ENCODE results near the gene RNF186.
"Not testable (repeated sequence)": the region's sequence is repeated elsewhere in the genome, so short reads cannot be mapped to it uniquely, and the experiment has no call there.

Gene RNF186

DNA sequence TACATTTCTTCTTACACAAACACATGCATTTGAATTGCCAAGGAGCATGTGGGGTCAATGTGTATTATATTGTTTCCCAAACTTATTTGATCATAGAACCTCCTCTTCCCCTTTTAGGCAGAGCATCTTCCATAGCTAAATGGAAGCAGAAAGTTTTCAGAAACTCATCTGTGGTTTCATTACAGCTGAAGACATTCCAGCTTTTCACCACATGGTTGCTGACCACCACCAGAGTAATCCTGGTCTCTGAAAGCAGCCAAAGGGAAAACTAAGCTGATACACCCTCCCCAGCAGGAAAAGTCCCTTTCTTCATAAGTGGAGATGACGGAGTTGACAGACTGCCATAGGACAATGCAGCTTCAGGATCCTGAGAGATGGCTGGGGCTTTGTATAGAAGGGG lies 37.0 kb upstream of the RNF186 start:
- no peaks in the 10 kb centered on the region for H3K9me3 ChIP-seq (ENCODE audit: insufficient read depth, low read depth, low read length)
- H3F3A ChIP-seq (ENCODE audit: low read depth) = no peaks in the 10 kb centered on the region
- TF ChIP-seq EZH2phosphoT487 (IDR thresholded peaks at IDR 0.05; ENCODE audit: borderline replicate concordance) = no peak
- TF ChIP-seq, protein P1, sequence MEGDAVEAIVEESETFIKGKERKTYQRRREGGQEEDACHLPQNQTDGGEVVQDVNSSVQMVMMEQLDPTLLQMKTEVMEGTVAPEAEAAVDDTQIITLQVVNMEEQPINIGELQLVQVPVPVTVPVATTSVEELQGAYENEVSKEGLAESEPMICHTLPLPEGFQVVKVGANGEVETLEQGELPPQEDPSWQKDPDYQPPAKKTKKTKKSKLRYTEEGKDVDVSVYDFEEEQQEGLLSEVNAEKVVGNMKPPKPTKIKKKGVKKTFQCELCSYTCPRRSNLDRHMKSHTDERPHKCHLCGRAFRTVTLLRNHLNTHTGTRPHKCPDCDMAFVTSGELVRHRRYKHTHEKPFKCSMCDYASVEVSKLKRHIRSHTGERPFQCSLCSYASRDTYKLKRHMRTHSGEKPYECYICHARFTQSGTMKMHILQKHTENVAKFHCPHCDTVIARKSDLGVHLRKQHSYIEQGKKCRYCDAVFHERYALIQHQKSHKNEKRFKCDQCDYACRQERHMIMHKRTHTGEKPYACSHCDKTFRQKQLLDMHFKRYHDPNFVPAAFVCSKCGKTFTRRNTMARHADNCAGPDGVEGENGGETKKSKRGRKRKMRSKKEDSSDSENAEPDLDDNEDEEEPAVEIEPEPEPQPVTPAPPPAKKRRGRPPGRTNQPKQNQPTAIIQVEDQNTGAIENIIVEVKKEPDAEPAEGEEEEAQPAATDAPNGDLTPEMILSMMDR (conservative IDR thresholded peaks at IDR 0.05; ENCODE audit: low read length) = no peak
- H3K36me3 ChIP-seq (ENCODE audit: insufficient read depth, low read length) = no peaks in the 10 kb centered on the region
- H3K27me3 ChIP-seq (ENCODE audit: insufficient read depth, low read length, poor library complexity, severe bottlenecking) = no peaks in the 10 kb centered on the region
- no peak overlapping the region for H2AFZ ChIP-seq (ENCODE audit: low read length)
- no peaks in the 10 kb centered on the region for H3K79me2 ChIP-seq (ENCODE audit: insufficient read depth, low read length)
- no peak overlapping the region for H3K4me3 ChIP-seq (ENCODE audit: low read length, poor library complexity, severe bottlenecking)
- H3K9ac ChIP-seq (ENCODE audit: low read depth, low read length, poor library complexity, severe bottlenecking) = no peak overlapping the region
- no peak overlapping the region for H3K4me2 ChIP-seq (ENCODE audit: low read depth, low read length, poor library complexity, severe bottlenecking)
- H3K4me1 ChIP-seq (ENCODE audit: insufficient read depth, low read length, poor library complexity, severe bottlenecking) = no peaks in the 10 kb centered on the region
- H4K20me1 ChIP-seq (ENCODE audit: insufficient read depth, low read length, poor library complexity, severe bottlenecking) = no peaks in the 10 kb centered on the region
- no peaks in the 10 kb centered on the region for H3K9me2 ChIP-seq (replicated peaks; ENCODE audit: low read depth, low read length)

DNA sequence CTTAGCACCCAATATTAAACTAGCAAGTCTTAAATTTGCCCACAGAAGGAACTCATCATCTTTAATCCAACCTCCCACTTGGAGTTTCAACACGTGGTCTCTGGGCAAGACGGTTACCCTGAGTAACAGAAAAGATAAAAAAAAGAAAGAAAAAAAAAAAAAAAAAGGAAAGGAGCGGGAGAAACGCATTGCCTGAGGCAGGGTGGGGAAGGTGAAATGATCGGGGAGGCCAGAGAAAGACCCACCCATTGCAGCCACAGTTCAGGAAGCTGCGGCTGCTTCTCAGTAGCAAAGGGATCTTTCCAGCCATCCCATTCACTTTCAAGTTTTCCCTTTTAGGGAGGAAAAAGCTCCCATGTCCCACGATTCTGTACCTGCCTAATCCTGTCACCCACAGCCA lies 35.1 kb upstream of the RNF186 start:
- H3K36me3 ChIP-seq (ENCODE audit: insufficient read depth, low read length) = no peaks in the 10 kb centered on the region
- H3K9me2 ChIP-seq (replicated peaks; ENCODE audit: low read depth, low read length) = no peaks in the 10 kb centered on the region
- no peak overlapping the region for H3K9ac ChIP-seq (ENCODE audit: low read depth, low read length, poor library complexity, severe bottlenecking)
- no peaks in the 10 kb centered on the region for H3K4me1 ChIP-seq (ENCODE audit: insufficient read depth, low read length, poor library complexity, severe bottlenecking)
- no peak overlapping the region for H3K4me2 ChIP-seq (ENCODE audit: low read depth, low read length, poor library complexity, severe bottlenecking)
- H3K9me3 ChIP-seq (ENCODE audit: insufficient read depth, low read depth, low read length) = no peaks in the 10 kb centered on the region
- no peak overlapping the region for H3K4me3 ChIP-seq (ENCODE audit: low read length, poor library complexity, severe bottlenecking)
- no peaks in the 10 kb centered on the region for H4K20me1 ChIP-seq (ENCODE audit: insufficient read depth, low read length, poor library complexity, severe bottlenecking)
- H2AFZ ChIP-seq (ENCODE audit: low read length) = no peak overlapping the region
- no peaks in the 10 kb centered on the region for H3K27me3 ChIP-seq (ENCODE audit: insufficient read depth, low read length, poor library complexity, severe bottlenecking)
- TF ChIP-seq, protein P1 (conservative IDR thresholded peaks at IDR 0.05; ENCODE audit: low read length) = no peak
- no peaks in the 10 kb centered on the region for H3K79me2 ChIP-seq (ENCODE audit: insufficient read depth, low read length)
- H3F3A ChIP-seq (ENCODE audit: low read depth) = no peaks in the 10 kb centered on the region

DNA sequence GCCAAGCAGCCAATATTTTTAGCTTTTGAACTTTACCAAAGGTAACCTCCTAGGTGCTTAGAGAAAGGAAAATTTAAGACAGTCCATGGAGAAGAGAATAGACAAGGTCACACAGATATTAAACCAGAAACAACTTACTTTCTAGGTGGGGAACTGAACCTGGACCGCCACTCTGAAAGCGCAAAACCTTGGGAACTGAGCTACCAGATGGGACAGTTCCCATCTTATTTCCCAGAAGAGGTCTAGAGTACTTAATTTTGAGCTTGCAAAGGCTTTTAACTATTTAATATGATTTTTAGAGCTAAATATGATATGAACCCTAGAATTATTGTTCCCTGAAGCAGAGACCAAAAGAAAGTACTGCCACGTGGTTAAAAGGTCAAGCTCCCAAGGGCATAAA lies 34.2 kb upstream of the RNF186 start:
- not testable (repeated sequence) for H3K79me2 ChIP-seq (ENCODE audit: insufficient read depth, low read length); H3K4me1 ChIP-seq (ENCODE audit: insufficient read depth, low read length, poor library complexity, severe bottlenecking); H3K9me2 ChIP-seq (replicated peaks; ENCODE audit: low read depth, low read length); H3K4me2 ChIP-seq (ENCODE audit: low read depth, low read length, poor library complexity, severe bottlenecking); H4K20me1 ChIP-seq (ENCODE audit: insufficient read depth, low read length, poor library complexity, severe bottlenecking); H3K9ac ChIP-seq (ENCODE audit: low read depth, low read length, poor library complexity, severe bottlenecking); H2AFZ ChIP-seq (ENCODE audit: low read length); H3K4me3 ChIP-seq (ENCODE audit: low read length, poor library complexity, severe bottlenecking); H3F3A ChIP-seq (ENCODE audit: low read depth); H3K36me3 ChIP-seq (ENCODE audit: insufficient read depth, low read length); H3K9me3 ChIP-seq (ENCODE audit: insufficient read depth, low read depth, low read length); H3K27me3 ChIP-seq (ENCODE audit: insufficient read depth, low read length, poor library complexity, severe bottlenecking)

DNA sequence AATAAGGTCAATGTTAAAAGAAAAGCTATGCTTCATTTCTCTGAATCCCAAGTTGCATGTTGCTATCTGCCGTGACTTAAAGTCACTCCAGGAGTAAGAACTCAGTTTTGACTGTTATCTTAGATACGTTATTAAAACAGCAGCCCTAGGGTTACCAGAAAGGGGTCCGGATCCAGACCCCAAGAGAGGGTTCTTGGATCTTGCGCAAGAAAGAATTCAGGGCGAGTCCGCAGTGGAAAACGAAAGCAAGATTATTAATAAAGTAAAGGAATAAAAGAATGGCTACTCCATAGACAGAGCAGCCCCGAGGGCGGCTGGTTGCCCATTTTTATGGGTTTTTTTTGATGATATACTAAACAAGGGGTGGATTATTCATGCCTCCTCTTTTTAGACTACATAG lies 32.3 kb upstream of the RNF186 start:
- not testable (repeated sequence) for H3F3A ChIP-seq (ENCODE audit: low read depth); H3K36me3 ChIP-seq (ENCODE audit: insufficient read depth, low read length); H3K9me3 ChIP-seq (ENCODE audit: insufficient read depth, low read depth, low read length); H3K4me1 ChIP-seq (ENCODE audit: insufficient read depth, low read length, poor library complexity, severe bottlenecking); H3K4me2 ChIP-seq (ENCODE audit: low read depth, low read length, poor library complexity, severe bottlenecking); H2AFZ ChIP-seq (ENCODE audit: low read length); H3K27me3 ChIP-seq (ENCODE audit: insufficient read depth, low read length, poor library complexity, severe bottlenecking); H3K4me3 ChIP-seq (ENCODE audit: low read length, poor library complexity, severe bottlenecking); H3K9ac ChIP-seq (ENCODE audit: low read depth, low read length, poor library complexity, severe bottlenecking); H3K79me2 ChIP-seq (ENCODE audit: insufficient read depth, low read length); H3K9me2 ChIP-seq (replicated peaks; ENCODE audit: low read depth, low read length); H4K20me1 ChIP-seq (ENCODE audit: insufficient read depth, low read length, poor library complexity, severe bottlenecking)
